Raji (cell line): ENCODE measurements around the gene GLIPR1L1.

Experiments
- POLR2A ChIP-seq: IDR thresholded peaks from 2 replicates; pipeline ENCODE4 v1.6.1; 2011; ENCODE audit warnings: low read depth, low read length, control low read depth; ENCODE audit not compliant: insufficient read depth

The GLIPR1L1 gene

DNA sequence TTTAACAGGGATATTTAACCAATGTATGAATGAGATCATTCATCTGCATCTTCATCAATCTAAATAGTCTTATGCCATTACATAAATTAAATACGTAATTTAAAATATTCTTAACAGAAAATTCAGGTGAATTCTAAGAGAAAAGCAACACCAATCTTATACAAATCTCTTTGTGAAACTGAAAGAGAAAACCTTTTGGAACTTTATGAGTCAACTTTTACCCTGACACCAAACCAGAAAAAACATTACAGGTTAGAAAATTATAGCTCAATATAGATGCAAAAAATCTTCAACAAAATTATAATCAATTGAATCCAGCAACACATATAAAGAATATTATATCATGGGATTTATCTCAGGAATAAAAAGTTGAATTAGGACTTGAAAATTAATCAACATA is 3.4 kb downstream of the GLIPR1L1 start:
- no peak for TF ChIP-seq POLR2A

DNA sequence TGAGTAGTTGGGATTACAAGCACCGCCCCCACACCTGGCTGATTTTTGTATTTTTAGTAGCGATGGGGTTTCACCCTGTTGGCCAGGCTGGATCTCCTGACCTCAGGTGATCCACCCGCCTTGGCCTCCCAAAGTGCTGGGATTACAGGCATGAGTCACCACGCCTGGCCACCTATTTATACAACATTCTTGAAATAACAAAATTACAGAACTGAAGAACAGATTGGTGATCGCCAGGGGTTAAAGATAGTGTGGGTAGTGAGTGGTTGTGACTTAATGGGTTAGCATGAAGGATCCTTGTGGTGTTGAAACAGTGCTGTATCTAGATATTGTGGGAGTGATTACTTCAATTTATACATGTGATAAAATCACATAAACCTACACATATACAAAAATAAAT is 7.4 kb downstream of the GLIPR1L1 start:
- no peak for TF ChIP-seq POLR2A

DNA sequence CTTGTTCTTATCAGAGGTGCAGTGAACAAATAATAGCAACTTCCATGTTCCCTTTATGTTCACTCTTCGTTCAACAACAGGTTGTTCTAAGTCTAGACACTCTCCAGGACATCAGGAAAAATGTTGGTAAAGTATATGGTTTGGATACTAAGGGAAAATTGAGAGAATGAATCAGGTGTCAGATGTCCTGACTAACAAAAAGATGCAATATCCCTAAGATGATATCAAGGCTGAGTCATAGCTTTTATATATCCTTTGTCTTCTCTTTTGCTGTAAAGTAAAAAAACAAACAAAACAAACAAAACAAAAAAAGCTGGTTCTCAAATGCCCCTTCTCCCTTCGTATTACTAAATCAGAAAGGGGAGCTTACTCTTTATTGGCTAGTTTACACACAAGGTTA is 11.1 kb downstream of the GLIPR1L1 start:
- no peak for TF ChIP-seq POLR2A

DNA sequence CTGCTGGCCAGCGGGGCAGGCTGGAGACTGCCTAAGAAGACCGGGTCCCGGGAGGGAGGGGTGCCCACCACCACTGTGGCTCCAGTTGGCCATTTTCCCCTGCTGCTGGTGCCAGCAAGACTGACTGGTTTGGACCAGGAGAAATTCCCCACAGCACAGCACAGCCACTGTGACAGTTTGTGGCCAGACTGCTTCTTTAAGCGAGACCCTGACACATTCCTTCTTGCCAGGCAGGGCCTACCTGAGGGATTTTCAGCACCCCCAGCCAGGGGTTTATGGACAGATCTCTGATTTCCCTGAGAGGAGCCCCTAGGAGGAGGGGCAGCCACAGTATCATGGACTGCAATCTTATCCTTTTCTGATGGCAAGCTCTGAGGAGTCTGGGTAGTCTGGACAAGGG is 15.5 kb downstream of the GLIPR1L1 start:
- no peak for TF ChIP-seq POLR2A

DNA sequence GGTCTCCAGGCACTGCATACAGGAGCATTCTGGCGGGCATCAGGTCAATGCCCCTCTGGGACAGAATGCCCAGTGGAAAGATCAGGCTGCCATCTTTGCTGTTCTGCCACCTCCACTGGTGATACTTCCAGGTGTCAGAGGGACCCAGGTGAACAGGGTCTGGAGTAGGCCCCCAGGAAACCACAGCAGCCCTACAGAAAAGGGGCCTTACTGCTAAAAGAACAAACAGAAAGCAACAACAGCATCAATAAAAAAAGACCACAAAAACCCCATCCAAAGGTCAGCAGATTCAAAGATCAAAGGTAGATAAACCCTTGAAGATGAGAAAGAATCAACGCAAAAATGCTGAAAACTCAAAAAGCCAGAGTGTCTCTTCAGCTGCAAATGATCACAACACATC is 15.9 kb downstream of the GLIPR1L1 start:
- no peak for TF ChIP-seq POLR2A

DNA sequence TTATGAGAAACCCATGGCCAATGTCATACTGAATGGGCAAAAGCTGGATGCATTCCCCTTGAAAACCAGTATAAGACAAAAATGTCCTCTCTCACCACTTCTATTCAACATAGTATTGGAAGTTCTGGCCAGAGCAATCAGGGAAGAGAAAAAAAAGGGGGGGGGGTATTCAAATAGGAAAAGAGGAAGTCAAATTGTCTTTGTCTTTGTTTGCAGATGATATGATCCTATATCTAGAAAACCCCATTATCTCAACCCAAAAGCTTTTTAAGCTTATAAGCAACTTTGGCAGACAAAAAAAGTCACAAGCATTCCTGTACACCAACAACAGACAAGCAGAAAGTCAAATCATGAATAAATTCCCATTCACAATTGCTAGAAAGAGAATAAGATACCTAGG is 19.5 kb downstream of the GLIPR1L1 start:
- TF ChIP-seq POLR2A: no peak

DNA sequence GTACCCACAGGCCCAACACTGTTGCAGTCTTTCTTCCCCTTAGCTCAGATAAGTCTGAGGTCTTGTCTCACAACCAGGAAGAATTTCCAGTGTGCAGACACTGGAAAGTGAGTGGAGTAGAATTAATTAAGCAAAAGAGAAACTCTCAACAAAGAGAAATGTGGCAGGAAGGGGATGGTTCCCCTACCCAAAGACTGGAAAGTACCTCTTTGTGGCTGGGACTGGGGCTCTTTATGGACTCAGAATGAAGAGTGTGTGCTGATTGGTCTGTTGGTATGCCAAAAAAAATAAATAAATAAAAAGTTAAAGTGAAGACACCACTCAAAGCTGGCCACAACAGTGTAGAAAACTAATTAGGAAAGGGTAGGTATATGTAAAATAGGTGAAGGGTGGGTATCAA is 26.4 kb downstream of the GLIPR1L1 start:
- TF ChIP-seq POLR2A: no peak

DNA sequence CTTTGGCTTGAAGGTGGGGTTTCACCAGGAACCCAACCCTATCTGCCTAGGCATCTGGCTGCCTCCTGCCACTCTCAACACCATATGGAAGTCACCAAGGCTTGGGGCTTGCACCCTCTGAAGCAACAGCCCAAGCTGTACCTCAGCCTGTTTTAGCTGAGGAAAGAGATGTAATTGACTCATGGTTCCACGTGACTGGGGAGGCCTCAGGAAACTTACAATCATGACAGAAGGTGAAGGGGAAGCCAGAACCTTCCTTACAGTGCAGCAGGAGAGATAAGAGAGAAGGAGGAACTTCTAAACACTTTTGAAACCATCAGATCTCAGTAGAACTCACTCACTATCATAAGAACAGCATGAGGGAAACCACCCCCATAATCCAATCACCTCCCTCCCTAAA is 26.9 kb downstream of the GLIPR1L1 start:
- TF ChIP-seq POLR2A: no peak

DNA sequence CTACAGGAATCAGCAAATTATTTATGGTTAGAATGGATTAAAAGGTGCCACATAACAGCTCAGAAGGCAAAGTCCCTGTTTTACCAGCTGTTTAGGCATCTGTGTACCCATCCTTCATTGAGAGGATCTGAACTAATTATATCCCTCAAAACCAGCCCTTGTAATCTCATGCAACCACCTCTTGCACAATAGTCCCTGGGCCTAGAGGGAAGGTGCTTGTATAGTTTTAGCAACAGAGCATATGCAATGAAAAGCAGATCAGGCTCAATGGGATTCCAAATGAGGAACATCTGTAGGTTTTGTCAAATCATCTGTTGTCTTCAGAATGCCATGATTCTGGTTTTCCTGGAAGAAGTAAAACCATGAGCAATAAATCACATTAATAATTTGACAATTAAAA is 30.4 kb downstream of the GLIPR1L1 start:
- no peak for TF ChIP-seq POLR2A

DNA sequence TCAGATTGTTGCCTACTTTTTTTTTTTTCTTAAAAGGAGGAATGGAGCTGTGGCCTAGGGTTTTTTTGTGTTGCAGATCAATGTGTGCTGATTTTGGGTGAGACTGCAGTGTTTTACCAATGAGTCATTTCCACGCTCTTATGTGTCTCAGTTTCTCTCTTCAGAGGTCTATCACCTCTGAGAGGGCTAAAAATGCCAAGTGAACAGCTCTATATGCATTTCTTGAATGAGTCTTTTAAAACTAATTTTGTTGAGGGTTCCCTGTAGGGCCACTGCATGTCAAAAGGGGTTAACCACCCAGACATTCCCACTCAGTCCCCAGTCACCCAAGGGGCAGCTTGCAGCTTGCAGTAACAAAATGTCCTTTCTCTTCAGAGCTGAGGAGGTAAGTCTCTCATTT is 32.2 kb downstream of the GLIPR1L1 start:
- no peak for TF ChIP-seq POLR2A

DNA sequence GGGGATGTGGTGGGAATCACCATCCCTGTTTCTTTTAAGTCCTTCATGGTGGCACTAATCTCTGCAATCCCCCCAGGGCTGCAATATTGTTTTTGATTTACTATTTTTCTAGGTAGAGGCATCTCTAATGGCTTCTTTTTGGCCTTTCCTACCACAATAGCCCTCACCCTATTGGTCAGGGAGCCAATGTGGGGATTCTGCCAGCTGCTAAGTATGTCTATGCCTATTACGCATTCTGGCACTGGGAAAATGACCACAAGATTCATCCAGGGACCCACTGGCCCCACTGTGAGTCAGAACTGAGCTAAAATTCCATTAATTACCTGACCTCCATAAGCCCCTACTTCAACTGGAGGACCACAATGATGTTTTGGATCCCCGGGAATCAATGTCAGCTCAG is 40.5 kb downstream of the GLIPR1L1 start:
- TF ChIP-seq POLR2A: no peak

DNA sequence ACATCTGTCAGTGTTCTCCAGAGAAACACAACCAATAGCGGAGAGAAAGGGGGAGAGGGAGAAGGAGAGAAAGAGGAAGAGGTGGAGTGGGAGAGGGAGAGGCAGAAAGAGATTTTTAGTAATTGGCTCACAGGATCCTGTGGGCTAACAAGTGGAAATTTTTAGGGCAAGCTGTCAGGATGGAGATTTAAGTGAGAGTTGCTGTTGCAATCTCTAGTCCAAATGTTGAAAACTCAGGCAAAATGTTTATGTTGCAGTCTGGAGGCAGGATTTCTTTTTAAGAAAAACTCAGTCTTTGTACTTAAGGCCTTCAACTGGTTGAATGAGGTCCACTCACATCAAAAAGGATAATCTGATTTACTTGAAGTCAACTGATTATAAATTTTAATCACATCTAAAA is 43.9 kb downstream of the GLIPR1L1 start:
- TF ChIP-seq POLR2A: no peak

DNA sequence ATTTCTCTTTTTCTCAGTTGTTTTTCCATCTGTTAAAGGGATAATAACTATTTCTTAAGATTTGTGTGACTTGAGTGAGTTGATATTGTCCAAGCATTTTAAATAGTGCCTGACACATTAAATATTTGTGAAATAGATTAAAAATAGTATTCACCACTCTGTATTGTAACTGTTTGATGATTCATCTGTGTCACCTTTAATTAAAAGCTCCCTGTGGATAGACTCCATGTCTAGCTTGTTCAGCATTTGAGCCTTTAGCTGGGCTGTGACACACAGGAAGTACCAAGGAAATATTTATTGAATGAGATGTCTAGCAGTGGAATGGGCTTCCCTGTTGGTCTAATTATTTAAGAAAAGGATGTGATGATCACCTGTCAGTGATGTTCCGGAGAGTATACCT is 54.6 kb downstream of the GLIPR1L1 start:
- TF ChIP-seq POLR2A: no peak

DNA sequence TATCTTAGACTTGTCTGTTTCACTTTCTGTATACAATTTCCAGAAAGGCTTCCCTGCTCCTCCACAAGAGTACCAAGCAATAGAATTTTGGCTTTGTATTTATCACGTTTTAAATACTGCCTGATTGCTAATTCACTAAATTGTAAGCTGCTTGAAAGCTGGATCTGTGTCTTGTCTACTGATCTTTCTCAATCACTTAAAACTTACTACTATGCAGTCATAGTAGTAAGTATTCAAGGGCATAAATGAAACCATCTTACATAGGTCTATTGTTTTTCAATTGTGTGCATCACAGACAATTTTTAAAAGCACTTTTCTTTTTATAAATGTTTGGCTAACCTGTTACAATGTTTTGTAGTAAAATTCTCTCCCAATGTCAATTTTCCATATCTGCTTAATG is 55.2 kb downstream of the GLIPR1L1 start:
- TF ChIP-seq POLR2A: no peak

DNA sequence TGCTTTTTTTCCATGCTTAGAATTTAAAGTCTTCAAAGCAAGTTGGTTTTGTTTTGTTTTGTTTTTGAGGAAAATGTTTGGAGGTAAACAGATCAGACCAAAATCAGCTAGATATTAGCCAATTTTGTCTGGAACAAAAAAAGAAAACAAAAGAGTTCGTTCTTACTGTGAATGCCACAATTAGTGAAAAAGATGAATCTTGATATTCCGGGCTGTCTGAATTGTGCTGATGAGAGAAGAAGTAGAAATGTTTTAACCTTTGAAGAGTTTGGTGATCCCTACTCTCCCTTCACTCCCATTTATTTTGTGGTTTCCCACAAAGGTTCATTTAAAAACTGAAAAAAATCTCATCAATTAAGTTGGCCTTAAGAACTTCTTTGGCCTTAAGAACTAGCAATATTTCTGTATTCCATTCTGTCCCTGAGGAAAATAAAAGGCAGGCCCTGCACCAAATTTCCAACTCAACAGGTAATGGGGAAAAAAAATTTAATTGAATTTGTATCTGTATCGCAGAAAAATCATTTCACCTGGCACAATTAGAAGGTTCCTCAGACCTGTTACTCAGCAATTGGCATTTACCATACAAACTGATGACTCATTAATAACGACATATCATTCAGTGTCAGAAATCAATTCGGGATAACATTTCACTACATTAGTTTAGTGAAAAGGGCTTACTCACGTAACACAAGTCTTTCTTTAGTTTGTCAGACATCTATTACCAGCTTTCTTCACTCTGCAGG is 55.9 kb downstream of the GLIPR1L1 start:
- TF ChIP-seq POLR2A: no peak

DNA sequence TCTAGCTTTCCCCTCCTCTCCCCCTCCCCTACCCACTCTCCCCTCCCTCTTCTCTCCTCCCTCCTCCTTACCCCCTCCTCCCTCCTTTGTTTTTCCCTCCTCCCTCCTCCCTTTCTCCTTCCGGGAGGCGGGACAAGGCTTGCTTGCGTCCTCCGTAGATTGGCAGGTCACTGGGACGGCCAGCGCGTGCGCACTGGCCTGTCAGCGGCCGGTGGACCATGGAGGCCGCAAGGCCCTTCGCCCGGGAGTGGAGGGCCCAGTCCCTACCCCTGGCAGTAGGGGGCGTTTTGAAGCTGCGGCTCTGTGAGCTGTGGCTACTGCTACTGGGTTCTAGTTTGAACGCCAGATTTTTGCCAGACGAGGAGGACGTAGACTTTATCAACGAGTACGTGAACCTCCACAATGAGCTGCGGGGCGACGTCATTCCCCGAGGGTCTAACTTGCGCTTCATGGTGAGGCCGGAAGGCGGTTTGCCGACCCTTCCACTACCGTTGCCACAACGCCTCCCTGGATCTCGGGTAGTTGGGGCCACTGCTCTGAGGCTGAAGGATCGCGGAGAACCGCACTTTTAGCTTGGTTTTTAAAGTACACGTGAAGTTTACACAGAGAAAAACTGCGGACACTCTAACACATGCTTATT is 56.5 kb downstream of the GLIPR1L1 start, which contains the start of gene GLIPR1L2:
TSS of gene GLIPR1L2 (plus strand) at position 191 of the 640 bp plus-strand sequence. CDS start at position 219, 28 bp downstream.
- TF ChIP-seq POLR2A: no peak

DNA sequence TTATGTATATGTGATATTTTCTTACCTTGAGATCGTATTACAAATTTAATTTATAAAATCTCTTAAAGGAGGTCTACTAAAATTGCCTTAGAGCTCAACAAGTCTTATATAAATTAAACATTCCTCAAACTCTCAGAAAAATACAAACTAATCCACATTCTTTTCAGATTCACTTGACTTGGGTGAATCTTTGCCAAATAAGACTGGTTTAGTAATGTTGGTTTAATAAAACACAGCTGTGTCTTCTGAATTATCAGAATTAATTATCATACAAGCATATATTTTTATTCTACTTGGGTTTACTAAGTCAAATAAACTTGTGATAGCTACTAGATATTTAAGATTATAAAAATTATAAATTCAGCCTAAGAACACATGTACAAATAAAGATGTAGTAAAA is 69.8 kb downstream of the GLIPR1L1 start:
- no peak for TF ChIP-seq POLR2A
